GM19351 (cell line): Measurements from ENCODE around the gene GPAT3.
"Not testable (repeated sequence)": the region's sequence is repeated elsewhere in the genome, so short reads cannot be mapped to it uniquely, and the experiment has no call there.

Experiments
- ATAC-seq: cut with Tn5 transposase; IDR thresholded peaks from one replicate; pipeline ENCODE4 v1.9.1; 2021; ENCODE audit warnings: mild to moderate bottlenecking, moderate library complexity; ENCODE audit not compliant: unreplicated experiment

Gene GPAT3

GRCh38 chr4:83548151-83548905, 12.4 kb downstream of the GPAT3 start:
- ATAC-seq, result peak; percentile 89

GRCh38 chr4:83552083-83552482, 16.2 kb downstream of the GPAT3 start:
- ATAC-seq, result no peak

- peak; percentile 60 for ATAC-seq
These were observed 17.0 kb downstream of the GPAT3 start for GRCh38 chr4:83552924-83553323.

GRCh38 chr4:83556006-83556707, 20.2 kb downstream of the GPAT3 start:
- ATAC-seq, result no peak

- no peak for ATAC-seq
These were observed 20.9 kb downstream of the GPAT3 start for GRCh38 chr4:83556816-83557215.

GRCh38 chr4:83558059-83558653, 22.2 kb downstream of the GPAT3 start:
- peak; percentile 9 for ATAC-seq

GRCh38 chr4:83558680-83559079, 22.8 kb downstream of the GPAT3 start:
- ATAC-seq, result peak; percentile 50

GRCh38 chr4:83560523-83560922, 24.6 kb downstream of the GPAT3 start:
- ATAC-seq, result no peak

GRCh38 chr4:83561381-83561780, 25.5 kb downstream of the GPAT3 start:
- no peak for ATAC-seq

GRCh38 chr4:83563998-83564397, 28.1 kb downstream of the GPAT3 start:
- no peak for ATAC-seq

- ATAC-seq, result no peak
These were observed 32.2 kb downstream of the GPAT3 start for GRCh38 chr4:83568062-83568461.

GRCh38 chr4:83569429-83569828, 33.5 kb downstream of the GPAT3 start:
- no peak for ATAC-seq

- peak; percentile 93 for ATAC-seq
These were observed 34.1 kb downstream of the GPAT3 start for GRCh38 chr4:83569987-83570386.

- ATAC-seq, result no peak
These were observed 36.9 kb downstream of the GPAT3 start for GRCh38 chr4:83572848-83573247.

- ATAC-seq, result no peak
These were observed 38.3 kb downstream of the GPAT3 start for GRCh38 chr4:83574247-83574646.

GRCh38 chr4:83576237-83576636, 40.3 kb downstream of the GPAT3 start:
- not testable (repeated sequence) for ATAC-seq

- ATAC-seq, result peak; percentile 79
These were observed 45.7 kb downstream of the GPAT3 start for GRCh38 chr4:83581411-83582288.

- ATAC-seq, result peak; percentile 63
These were observed 46.4 kb downstream of the GPAT3 start for GRCh38 chr4:83582289-83582785.

GRCh38 chr4:83585982-83586508, 50.1 kb downstream of the GPAT3 start:
- no peak for ATAC-seq

GRCh38 chr4:83589279-83589678, 53.4 kb downstream of the GPAT3 start:
- no peak for ATAC-seq

- no peak for ATAC-seq
These were observed 55.1 kb downstream of the GPAT3 start for GRCh38 chr4:83591056-83591455.
